ENCODE data around the gene PSME3.
A peak's percentile ranks its signal among the peaks of the same experiment; 100 is the strongest.

PSME3 gene

GRCh38 chr17:42818379-42818778 lies 14.8 kb upstream of the PSME3 start:
- no peak for DNase-seq

DNA sequence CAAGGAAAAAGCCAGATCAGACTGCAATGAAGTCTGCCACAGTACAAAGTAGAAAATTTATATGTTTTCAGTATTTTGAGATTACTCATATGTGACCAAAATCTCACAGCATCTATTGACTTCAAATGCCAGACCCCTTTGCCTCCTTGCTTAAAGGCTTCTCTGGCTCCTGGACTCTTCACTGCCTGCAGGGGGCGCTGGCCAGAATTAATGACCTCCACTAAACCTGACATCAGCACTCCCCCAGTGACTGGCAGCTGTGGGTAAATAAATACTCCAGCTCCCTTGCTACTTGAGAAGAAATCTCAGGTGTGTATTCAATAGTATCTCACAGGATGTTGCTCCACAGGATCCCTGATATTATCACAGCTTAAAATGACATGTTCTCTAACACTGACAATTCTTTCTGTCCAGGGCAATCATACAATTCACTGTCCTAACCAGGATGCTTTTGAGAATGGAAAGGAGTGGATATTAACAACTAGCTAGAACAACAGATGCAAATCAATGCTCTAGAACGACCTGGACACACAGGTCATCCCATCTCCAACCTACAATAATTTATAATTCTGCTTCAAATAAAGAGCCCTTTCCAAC lies 13.2 kb upstream of the PSME3 start:
- peak; percentile 29 for DNase-seq

DNA sequence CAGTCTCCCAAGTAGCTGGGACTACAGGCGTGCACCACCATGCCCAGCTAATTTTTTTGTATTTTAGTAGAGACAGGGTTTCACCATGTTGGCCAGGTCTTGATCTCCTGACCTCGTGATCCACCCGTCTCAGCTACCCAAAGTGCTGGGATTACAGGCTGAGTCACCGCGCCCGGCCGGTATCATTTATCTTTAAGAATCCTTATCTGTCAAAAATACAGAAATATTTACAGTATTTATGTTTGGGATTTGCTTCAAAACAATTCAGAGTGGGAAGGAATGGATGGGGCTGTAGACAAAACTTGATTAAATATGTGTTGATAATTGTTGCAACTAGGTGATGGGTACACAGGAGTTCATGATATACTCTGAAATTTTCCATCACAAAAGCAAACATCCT lies 12.0 kb upstream of the PSME3 start:
- no peak for DNase-seq

- no peak for DNase-seq
Measured at GRCh38 chr17:42827472-42827871, 5.7 kb upstream of the PSME3 start.

GRCh38 chr17:42830971-42831370 lies 2.2 kb upstream of the PSME3 start:
- no peak for DNase-seq

- no peak for DNase-seq
Measured at GRCh38 chr17:42832213-42832933, 824 bp upstream of the PSME3 start.

- DNase-seq = no peak
Measured at GRCh38 chr17:42833767-42834422, 698 bp downstream of the PSME3 start.

DNA sequence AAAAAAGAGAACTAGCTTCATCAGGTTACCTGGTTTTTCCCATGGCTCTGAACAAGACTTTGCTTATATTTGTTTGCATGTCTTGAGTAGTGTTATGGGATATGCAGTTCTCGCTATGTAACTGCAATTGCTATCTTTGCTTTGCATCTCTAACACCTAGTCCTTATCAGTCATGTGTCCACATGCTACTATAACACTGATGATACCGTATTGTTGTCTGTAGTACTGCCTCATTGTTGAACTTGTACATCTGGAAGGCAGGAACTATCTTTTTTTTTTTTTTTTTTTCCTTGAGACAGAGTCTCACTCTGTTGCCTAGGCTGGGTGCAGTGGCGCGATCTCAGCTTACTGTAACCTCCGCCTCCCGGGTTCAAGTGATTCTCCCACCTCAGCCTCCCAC lies 2.5 kb downstream of the PSME3 start:
- DNase-seq = no peak

DNA sequence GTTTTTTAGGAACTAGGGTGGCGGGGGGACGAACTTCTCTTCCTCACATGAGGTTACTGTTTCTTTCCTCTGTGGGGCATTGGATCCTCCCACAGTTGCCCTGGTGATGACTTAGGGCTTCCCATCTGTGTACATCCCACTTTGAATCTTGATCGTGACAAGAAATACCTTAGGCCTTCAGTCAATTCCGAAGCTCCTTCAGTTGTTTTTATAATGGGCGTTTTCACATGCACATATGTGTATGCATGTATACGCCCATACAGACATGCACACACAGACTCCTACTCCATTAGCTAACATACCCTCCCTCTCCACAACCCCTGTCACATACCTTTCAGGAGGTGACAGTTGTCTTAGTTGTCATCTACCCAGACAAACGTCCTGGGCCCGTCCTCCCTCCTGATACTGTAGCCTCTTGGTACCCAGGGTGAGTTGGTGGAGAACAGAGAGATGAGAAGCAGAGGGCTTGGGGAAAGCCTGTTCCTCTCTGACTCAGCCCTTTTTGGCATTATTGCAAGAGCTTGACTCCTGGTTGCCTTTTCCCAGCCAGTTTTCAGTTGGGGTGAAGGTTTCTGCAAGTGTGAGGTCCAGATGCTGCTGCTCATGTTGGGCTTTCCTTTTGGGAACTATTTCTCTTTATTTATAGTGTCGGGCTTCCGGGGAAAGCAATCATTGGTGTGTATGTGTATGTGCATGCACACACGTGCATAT lies 8.9 kb downstream of the PSME3 start:
- DNase-seq = no peak

DNA sequence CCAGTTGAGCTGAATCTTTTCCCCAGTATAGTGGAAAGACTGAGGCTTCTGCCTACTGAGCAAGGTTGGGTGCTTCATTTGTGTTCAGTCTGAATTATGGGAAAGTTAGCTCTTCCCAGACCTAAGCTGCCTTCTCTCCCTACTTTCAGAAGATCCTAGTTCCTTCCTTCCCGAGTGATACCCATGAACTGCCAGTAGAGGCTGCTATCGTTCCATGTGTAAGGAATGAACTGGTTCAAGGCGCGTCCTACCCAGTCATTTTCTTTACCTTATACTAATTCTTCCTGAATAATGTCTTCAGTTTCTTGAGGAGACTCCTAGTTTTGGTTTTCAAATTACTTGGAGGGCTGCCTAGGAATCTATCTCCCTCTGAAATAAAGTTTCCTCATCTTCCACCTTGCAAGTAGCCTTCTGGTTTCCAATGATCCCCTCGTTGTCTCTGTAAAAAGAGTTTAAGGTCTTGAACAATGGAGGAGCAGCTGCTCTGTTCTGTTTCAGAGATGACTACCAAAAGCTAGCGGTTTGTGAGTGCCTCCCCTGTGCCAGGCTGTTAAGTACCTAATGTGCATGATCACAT lies 10.2 kb downstream of the PSME3 start:
- DNase-seq = no peak

DNA sequence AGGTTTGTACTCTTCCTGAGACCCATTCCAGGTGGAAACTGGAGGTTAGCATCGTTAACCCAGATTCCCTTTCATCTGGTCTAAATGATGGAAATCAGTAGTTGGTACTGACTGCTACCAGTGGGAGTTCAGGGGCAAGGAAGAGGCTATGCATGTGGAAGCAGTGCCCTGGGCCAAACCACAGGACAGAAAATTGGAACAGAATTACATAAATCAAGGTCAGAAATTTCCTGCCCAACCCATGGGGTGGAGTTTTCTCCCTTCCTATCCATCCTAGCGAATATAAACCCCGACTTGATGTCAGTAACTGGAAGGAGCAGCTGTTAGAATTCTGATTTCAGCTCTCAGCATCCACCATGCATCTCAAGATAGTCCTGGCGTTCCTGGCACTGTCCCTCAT lies 11.1 kb downstream of the PSME3 start, which contains the start of gene AOC2:
TSS of gene AOC2 (plus strand) at position 310 of the 400 bp plus-strand sequence. CDS start at position 357, 47 bp downstream.
- DNase-seq = no peak

DNA sequence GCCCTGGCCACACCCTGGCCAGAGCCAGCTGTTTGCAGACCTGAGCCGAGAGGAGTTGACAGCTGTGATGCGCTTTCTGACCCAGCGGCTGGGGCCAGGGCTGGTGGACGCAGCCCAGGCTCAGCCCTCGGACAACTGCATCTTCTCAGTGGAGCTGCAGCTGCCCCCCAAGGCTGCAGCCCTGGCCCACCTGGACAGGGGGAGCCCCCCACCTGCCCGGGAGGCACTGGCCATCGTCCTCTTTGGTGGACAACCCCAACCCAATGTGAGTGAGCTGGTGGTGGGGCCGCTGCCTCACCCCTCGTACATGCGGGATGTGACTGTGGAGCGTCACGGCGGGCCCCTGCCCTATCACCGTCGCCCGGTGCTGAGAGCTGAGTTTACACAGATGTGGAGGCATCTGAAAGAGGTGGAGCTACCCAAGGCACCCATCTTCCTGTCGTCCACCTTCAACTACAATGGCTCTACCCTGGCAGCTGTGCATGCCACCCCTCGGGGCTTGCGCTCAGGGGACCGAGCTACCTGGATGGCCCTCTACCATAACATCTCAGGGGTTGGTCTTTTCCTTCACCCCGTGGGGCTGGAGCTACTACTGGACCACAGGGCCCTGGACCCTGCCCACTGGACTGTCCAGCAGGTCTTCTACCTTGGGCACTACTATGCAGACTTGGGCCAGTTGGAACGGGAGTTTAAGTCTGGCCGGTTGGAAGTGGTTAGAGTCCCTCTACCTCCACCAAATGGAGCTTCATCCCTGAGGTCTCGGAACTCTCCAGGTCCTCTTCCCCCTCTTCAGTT lies 11.8 kb downstream of the PSME3 start:
- DNase-seq = no peak

GRCh38 chr17:42845556-42845917 lies 12.3 kb downstream of the PSME3 start:
- no peak for DNase-seq

DNA sequence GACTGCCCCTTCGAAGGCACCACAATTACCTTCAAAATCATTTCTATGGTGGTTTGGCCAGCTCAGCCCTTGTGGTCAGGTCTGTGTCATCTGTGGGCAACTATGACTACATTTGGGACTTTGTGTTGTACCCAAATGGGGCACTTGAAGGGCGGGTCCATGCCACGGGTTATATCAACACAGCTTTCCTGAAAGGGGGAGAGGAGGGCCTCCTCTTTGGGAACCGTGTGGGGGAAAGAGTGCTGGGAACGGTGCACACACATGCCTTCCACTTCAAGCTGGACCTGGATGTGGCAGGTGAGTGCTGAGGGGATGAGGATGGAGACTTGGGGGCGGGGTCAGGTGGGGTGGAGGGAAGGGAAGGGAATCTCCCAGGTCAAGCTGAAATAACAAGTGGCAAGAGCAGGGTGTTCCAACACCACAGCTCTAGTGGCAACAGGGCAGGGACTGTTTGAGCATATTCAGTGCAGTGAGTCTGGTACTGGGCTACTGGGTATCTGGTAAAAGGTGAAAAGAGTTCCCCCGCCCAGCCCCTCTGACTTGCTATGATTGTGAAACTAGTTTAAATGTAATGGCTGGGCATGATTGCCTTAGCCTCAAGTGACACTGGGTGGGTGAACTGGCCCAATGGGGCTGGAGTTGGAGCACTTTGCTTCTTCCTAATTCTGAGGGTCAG lies 12.9 kb downstream of the PSME3 start:
- no peak for DNase-seq

GRCh38 chr17:42846594-42847280 lies 13.5 kb downstream of the PSME3 start:
- no peak for DNase-seq

DNA sequence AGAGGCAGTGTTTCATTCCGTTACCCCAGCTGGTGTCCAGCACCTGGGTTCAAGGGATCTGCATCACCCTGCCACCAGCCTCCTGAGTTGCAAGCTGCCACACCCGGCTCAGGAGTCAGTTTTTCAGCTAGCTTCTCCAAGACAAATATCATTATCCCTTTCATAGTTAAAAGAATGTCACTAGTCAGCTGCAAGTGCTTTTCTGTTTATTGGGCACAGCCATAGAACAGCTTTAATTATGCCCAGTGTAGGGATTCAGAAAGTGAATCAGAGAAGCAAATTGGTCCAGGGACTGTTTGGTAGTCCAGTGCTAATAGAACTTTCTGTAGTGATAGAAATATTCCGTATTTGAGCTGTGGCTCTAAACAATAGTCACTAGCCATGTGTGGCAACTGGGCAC lies 14.9 kb downstream of the PSME3 start:
- DNase-seq = no peak

DNA sequence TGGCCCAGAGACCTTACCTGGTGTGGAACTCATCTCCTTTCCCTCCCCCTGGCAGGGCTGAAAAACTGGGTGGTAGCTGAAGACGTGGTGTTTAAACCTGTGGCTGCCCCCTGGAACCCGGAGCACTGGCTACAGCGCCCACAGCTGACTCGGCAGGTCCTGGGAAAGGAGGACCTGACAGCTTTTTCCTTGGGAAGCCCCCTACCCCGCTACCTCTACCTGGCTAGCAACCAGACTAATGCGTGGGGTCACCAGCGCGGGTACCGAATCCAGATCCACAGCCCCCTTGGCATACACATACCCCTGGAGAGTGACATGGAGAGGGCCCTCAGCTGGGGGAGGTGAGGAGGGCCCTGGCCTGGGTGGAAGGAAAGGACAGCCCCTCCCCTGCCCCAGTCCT lies 15.8 kb downstream of the PSME3 start:
- no peak for DNase-seq

GRCh38 chr17:42849451-42850181 lies 16.4 kb downstream of the PSME3 start:
- no peak for DNase-seq

DNA sequence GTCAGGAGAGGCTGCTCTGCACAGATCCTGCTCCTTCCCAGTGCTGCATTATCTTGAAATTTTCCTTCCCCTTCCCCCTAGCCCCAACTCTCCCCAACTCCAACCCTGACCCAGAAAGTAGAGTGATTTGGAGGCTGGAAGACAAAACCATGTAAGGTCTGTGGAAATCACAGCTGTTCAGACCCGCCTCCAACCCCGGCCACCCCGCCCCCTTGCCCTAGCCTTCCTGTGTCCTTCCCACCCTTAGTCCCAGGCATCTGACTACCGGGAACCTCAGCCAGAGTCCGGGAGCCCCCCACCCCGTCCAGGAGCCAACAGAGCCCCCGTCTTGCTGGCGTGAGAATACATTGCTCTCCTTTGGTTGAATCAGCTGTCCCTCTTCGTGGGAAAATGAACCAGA lies 17.8 kb downstream of the PSME3 start, which contains the start of gene AOC3:
TSS of gene AOC3 (plus strand) at position 246 of the 400 bp plus-strand sequence. CDS start at position 391, 145 bp downstream.
- DNase-seq = no peak
